Type B pancreatic cell (in vitro differentiated cells): Measurements from ENCODE around the gene NRDE2. TPM values are rescaled to one million over a fixed set of nuclear protein-coding genes. Genes with fewer than 3 reads are reported as not detected.

Experiments
- DNase-seq: peaks from one replicate; pipeline ENCODE4 v3.0.0; 2021; ENCODE audit warnings: mixed read lengths; ENCODE audit not compliant: unreplicated experiment; ENCODE audit errors: extremely low spot score
- H3K27ac Mint-ChIP-seq: 2 replicates; pipeline ENCODE4 v1.8.0; 2021; ENCODE audit warnings: mild to moderate bottlenecking, mixed read lengths
- H3K27me3 Mint-ChIP-seq: 2 replicates; pipeline ENCODE4 v1.8.0; 2021; ENCODE audit warnings: mixed read lengths
- H3K36me3 Mint-ChIP-seq: 2 replicates; pipeline ENCODE4 v1.8.0; 2021; ENCODE audit warnings: mixed read lengths
- H3K4me1 Mint-ChIP-seq: one replicate; pipeline ENCODE4 v1.8.0; 2021; ENCODE audit warnings: mixed read lengths; ENCODE audit not compliant: unreplicated experiment
- H3K4me3 Mint-ChIP-seq: 2 replicates; pipeline ENCODE4 v1.8.0; 2021; ENCODE audit warnings: mild to moderate bottlenecking, mixed read lengths
- H3K9me3 Mint-ChIP-seq: 2 replicates; pipeline ENCODE4 v1.8.0; 2021; ENCODE audit warnings: mixed read lengths
- CTCF ChIP-seq: fragments of 200-600 bp; sonication (generic); conservative IDR thresholded peaks from 2 replicates; pipeline ENCODE4 v1.5.0; 2021; ENCODE audit warnings: antibody characterized with exemption, mild to moderate bottlenecking
- total RNA-seq: library from RNA; stranded (reverse); gene quantifications from 2 replicates; pipeline ENCODE4 v1.2.1, GENCODE V29; 2021; ENCODE audit warnings: low replicate concordance

NRDE2 gene
- total RNA-seq, 1 donor from 2014 or later, result 22.8 TPM

DNA sequence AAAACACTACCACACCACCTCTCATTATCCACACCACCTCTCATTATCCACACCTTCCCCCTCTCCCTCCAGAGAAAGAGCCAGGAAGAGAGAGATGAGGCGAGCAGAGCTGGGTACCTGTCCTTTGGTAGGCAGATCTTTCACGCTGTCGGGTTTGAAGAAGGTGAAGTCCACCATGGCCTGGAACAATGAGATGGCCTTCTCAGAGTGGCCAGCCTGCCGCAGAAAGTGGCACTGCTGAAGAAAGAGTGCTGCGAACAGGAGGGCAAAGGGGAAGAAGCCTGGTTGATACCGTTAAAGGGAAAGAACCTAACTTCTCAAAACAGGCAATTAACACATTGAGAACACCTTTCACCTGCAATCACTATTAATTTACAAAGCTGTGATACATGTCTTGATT lies 30.6 kb downstream of the NRDE2 start:
- peaks cover 10% of the 10 kb centered on the region for H3K36me3 Mint-ChIP-seq
- no peak for TF ChIP-seq CTCF
- DNase-seq, result no peak
- no peaks in the 10 kb centered on the region for H3K27me3 Mint-ChIP-seq
- H3K4me1 Mint-ChIP-seq, result peaks cover 8% of the 10 kb centered on the region
- H3K27ac Mint-ChIP-seq, result no peak overlapping the region
- H3K9me3 Mint-ChIP-seq, result no peaks in the 10 kb centered on the region
- H3K4me3 Mint-ChIP-seq, result no peak overlapping the region

DNA sequence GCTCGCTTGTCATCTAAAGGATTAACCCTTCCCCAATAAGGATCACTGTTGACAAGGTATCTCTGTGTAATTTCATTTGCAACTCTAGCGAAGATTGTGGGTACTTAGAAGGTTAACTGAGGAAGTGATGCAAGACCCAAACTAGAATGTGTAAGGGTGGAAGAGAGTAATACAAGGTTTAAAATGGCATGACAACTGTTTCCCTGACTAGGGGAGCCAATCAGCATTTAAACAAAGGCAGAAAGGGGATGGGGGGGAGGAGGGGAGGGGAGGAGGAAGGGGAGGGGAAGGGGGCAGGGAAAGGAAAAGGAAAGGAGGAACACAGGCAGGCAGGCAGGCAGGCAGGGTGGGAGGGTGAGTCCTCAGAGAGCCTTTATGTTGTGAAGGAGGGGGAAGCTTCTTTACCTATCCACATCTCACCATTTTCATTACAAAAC lies 31.1 kb downstream of the NRDE2 start:
- Mint-ChIP-seq H3K4me3 (no peak overlapping the region), H3K4me1 (peaks cover 8% of the 10 kb centered on the region), H3K27me3 (no peaks in the 10 kb centered on the region), H3K9me3 (no peaks in the 10 kb centered on the region), H3K27ac (no peak overlapping the region), H3K36me3 (peaks cover 10% of the 10 kb centered on the region)
- no peak for DNase-seq
- TF ChIP-seq CTCF, result no peak

DNA sequence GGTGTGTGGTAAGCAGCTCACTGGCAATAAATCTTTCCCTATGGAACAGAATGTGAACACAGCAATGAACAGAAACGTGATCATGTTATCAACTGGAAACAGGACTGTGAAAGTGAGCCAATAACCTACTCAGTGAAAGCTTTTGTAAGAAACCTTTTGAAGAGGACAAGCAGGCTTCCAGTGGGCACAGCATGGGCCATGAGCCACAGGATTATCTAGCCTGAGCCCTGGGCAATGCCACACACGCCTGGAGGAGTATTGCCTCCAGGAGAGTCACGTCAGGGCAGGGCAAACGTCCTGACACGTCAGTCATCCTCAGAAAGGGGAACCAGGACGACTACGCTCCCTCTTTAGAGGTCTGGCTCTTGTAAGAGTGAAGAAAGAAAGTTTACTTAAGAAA lies 32.3 kb downstream of the NRDE2 start:
- no peak for TF ChIP-seq CTCF
- H3K36me3 Mint-ChIP-seq, result peaks cover 12% of the 10 kb centered on the region
- H3K4me1 Mint-ChIP-seq, result peaks cover 8% of the 10 kb centered on the region
- no peaks in the 10 kb centered on the region for H3K27me3 Mint-ChIP-seq
- no peak overlapping the region for H3K27ac Mint-ChIP-seq
- H3K9me3 Mint-ChIP-seq, result no peaks in the 10 kb centered on the region
- H3K4me3 Mint-ChIP-seq, result no peak overlapping the region
- DNase-seq, result no peak

DNA sequence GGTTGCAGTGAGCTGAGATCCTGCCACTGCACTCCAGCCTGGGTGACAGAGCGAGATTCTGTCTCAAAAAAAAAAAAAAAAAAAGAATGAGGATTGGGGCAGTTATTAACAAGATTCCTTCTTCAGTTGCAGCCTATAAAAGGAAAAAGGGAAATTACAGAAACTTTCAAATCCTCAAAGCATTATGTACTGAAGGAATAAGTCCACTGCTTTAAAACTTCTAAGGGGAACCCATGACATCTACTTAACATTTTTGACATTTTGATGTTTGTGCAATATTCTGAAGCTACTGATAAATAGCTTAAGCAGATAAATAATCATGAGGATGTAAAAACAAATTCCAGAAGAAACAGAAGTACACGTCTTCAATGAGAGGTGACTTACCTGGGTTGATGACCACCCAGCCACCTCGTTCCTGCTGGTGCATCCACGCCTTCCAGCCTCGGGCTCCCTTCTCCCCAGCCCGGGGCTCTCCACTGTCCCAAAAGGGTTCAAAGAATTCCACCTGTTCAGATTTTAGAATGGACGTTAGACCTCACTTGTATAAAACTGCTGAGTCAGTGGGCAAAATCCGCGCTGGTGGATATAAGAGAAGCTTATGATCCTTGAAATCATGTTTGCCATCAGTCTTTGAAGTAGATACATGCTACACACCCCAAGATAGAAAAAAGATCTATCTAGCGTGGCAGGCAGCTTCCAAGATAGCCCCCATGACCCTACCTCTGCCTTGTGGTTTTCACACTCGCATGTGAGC lies 33.7 kb downstream of the NRDE2 start:
- Mint-ChIP-seq H3K36me3 (peaks cover 14% of the 10 kb centered on the region), H3K27me3 (no peaks in the 10 kb centered on the region), H3K9me3 (no peaks in the 10 kb centered on the region), H3K27ac (no peak overlapping the region), H3K4me3 (no peak overlapping the region), H3K4me1 (peaks cover 8% of the 10 kb centered on the region)
- DNase-seq, result no peak
- no peak for TF ChIP-seq CTCF

DNA sequence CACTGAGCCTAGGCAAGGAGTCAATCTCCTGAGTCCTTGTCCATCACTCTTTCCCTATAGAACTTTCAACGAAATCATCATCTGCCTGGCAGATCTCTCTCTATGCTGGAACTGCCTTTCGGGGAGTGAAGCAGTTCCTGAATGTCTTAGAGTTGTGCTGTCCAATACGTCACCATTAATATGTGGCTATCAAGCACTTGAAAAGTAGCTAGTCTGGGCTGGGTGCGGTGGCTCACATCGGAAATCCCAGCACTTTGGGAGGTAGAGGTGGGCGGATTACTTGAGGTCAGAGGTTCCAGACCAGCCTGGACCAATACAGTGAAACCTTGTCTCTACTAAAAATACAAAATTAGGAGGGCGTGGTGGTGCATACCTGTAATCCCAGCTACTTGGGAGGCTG lies 35.1 kb downstream of the NRDE2 start:
- Mint-ChIP-seq H3K27ac (no peak overlapping the region), H3K4me1 (peaks cover 2% of the 10 kb centered on the region), H3K27me3 (no peaks in the 10 kb centered on the region), H3K4me3 (no peak overlapping the region), H3K36me3 (peaks cover 19% of the 10 kb centered on the region), H3K9me3 (no peaks in the 10 kb centered on the region)
- no peak for DNase-seq
- no peak for TF ChIP-seq CTCF
